Epithelial cell of esophagus (primary cell): ENCODE data around the gene AUP1.

Source experiments
- DNase-seq: peaks from one replicate; pipeline ENCODE4 v3.0.0; 2010; ENCODE audit warnings: low read depth
- H3K4me3 ChIP-seq: 2 replicates; pipeline ENCODE4 v1.5.1; 2011; ENCODE audit warnings: mild to moderate bottlenecking, low read length, control low read depth
- TF ChIP-seq, protein P1 (sequence below): IDR thresholded peaks from 2 replicates; pipeline ENCODE4 v1.5.1; 2011; ENCODE audit warnings: low read depth, mild to moderate bottlenecking, low read length, control low read depth, inconsistent platforms; ENCODE audit not compliant: insufficient read depth; ENCODE audit errors: missing control alignments

AUP1 gene

DNA sequence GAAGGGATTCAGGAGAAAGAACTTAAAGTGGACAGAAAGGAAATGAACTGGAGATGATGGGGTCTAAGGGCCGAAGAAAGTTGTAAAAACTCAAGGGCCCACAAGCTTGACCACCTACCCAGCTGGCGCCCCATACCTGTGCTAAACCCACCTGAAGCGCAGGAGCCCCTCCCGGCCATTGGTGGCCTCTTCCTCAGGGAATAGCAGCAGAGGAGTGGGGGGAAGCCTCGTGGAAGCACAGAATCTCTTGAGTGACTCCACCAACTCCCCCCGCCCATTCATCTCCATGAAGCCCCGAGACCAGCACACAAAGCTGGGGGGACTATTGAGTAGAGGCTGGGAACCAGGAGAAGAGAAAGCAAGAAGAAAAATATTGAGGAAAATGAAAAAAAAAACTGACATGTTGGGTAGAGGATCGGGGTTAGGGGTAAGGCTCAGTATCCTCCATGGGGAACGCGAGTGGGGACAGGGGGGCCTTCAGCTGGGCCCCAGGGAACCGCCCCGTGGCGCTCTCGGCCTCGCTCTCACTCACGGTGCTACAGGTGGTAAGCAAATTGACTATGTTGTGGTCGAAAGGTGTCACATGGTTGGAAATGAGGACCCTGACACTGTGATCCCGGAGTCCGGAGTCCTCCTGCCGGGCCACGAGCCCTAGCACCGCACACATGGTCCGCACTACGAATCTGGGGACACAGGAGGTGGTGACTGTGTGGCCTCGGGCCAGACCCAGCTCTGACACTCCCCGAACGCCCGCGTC lies 728 bp downstream of the AUP1 start:
- TF ChIP-seq, protein P1, sequence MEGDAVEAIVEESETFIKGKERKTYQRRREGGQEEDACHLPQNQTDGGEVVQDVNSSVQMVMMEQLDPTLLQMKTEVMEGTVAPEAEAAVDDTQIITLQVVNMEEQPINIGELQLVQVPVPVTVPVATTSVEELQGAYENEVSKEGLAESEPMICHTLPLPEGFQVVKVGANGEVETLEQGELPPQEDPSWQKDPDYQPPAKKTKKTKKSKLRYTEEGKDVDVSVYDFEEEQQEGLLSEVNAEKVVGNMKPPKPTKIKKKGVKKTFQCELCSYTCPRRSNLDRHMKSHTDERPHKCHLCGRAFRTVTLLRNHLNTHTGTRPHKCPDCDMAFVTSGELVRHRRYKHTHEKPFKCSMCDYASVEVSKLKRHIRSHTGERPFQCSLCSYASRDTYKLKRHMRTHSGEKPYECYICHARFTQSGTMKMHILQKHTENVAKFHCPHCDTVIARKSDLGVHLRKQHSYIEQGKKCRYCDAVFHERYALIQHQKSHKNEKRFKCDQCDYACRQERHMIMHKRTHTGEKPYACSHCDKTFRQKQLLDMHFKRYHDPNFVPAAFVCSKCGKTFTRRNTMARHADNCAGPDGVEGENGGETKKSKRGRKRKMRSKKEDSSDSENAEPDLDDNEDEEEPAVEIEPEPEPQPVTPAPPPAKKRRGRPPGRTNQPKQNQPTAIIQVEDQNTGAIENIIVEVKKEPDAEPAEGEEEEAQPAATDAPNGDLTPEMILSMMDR: no peak
- DNase-seq: no peak
- peak overlapping the region; percentile 94 for H3K4me3 ChIP-seq

DNA sequence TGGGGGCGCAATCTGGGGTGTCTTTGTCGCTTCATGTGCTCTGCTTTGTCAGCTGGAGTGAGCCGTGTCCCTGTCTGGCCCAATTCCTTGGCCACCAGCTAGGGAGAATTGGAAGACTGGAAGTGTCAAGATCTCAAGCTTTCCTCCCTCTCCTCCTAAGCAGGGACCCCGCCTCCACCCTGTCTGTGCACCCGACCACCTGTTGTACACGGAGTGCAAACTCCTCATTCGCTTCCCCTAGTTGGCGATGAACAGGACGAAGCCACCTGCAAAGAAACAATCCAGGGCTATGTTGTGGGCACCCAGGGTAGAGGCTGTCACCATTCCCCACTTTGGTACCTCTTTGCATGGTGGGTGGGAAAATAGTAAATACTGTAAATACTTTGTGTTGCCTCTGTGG lies 1.8 kb downstream of the AUP1 start:
- H3K4me3 ChIP-seq: no peak overlapping the region
- DNase-seq: no peak
- TF ChIP-seq, protein P1: no peak

DNA sequence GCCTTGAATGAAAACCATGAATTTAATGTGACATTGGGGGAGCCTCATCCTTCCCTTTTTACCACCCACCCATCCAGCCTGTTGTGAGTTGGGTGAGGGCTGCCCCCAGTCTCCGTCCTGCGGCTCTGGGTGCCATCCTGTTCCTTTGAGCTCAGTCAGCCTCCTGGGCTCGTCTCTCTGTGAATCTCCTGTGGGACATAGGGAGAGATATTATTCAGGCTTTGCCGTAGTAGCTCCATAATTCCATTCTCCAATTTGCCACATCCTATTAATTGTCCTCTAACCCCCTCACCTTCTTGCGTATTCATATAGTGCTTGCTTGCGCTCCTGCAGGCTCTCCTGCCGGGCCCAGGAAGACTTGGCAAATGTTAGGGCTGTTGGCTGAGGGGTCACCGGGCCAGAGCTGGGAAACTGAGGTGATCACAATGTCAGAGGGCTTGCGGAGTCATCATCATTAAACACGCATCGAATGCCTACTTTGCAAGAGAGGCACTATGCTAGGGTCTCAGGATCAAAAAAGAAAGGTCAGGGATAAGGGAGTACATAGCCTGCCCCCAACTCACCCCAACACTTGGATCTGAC lies 2.8 kb downstream of the AUP1 start:
- H3K4me3 ChIP-seq: no peak overlapping the region
- DNase-seq: no peak
- TF ChIP-seq, protein P1: no peak

DNA sequence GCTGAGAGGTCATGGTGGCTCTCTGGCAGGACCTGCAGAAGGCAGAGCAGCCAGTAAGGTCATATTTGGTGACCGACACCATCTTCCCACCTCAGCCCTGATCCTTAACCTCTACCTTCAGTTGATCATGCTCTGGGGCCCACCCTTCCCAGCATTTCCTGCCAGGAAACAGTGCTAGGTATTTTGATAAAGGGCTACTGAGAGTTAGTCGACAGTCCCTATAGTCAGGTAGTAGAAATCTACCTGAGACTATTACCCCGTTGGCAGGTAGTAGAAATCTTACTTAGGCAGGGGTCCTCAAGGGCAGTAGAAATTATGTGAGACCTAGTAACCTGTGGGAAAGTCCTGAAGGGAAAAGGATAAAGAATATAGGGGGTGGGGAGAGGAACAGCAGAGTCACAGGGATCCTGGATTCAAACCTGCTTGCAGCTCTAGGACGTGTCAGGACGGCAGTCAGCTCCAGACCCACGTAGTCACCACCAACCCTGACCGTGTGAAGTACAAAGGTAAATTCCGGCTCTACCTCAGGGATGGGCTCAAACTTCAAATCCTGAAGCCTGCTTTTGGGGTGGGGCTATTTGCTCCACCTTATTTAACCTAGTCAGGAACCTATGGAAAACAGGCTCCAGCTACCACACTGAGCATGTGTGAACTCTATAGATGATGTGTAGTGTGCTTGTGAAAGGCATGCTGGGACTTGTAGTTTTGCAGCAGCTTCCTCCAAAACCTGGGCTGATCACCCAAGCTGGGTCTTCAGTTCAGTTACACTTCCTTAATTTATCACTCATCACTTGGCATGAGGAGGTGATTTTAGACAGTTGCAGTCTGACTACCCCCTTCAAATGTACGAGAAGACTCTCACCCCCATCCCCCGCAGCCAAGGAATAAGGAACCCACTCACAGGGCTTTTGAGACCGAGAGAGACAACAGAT lies 3.5 kb downstream of the AUP1 start, which contains the start of gene DQX1:
TSS of gene DQX1 (minus strand) at position 515 of the 932 bp plus-strand sequence. CDS start at position 13, 502 bp downstream.
- TF ChIP-seq, protein P1: no peak
- peak within 1 kb of the TSS; percentile 47 for H3K4me3 ChIP-seq
- peak; percentile 99 for DNase-seq

DNA sequence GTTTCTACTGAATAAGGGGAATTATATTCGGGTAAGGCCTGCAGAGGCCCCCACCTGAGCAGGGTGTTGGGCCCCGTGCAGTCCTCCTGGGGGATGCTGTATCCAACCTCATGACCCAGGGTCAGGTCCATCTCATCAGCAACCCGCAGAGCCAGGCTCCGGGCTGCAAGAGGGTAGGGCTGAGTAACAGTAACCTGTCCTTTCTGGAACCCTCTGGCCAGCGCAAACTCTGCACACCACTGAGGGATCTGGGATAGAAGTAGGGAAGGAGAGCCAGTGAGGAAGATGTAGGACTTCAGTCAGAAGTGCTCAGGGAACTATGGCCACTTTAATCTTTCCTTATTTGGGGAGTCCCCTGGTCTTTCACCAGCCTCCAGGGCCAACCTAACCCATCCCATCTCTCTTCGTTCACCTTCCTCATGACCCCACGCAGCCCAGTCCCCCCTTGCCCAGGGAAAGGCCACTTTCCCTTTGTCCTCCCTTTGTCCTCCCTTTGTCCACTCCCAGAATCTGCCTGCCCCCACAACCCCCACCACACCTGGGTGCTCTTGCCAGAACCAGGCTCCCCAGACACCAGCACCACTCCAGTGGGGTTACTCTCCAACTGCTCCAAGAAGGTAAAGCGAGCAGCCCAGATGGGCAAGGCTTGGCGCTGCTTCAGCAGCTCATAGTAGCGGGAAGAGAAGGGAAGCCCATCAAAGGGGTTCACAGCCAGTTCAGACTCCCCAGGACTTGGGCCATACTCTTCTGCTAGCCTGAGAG lies 4.4 kb downstream of the AUP1 start:
- DNase-seq: no peak
- H3K4me3 ChIP-seq: peak overlapping the region; percentile 47
- TF ChIP-seq, protein P1: no peak

DNA sequence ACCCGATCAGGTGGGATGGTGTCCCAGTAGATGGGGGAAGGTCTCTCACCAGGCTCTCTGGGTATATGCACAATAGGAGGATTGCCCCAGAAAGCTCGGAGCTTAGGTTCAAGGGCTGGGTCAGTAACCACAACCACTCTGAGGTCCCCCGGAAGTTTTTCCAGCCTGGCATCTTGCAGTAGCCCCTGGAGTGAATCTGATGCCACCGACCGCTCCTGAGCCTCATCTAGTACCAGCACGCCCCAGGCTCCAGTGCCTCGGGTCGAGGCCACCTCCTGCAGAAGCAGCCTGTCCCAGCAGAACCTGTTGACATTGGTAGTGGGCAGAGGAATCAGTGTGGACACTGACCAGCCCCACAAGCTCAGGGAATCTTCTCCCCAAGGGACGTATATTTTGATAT lies 5.5 kb downstream of the AUP1 start:
- TF ChIP-seq, protein P1: no peak

More for the DNA sequence above, 5.5 kb downstream of the AUP1 start:
- H3K4me3 ChIP-seq: no peak overlapping the region
- DNase-seq: no peak
